K562 (cell line): Measurements from ENCODE around the gene ZNF862. TPM values are rescaled to one million over a fixed set of nuclear protein-coding genes. Genes with fewer than 3 reads are reported as not detected.

Experiments
- ATF3 ChIP-seq, 2 experiments: fragments of 450-650 bp in 1 of 2; sonication (generic) in 1 of 2; formaldehyde crosslinking in 1 of 2; IDR thresholded peaks in 1 of 2; conservative IDR thresholded peaks in 1 of 2; 2 replicates each; pipeline versions ENCODE4 v1.6.1 to v1.8.1; 2016 to 2023; ENCODE audit warnings: mild to moderate bottlenecking in 2 of 2, moderate library complexity in 2 of 2, inconsistent platforms in 1 of 2, missing genetic modification reagents in 1 of 2
- CHAMP1 ChIP-seq: fragments of 450-650 bp; IDR thresholded peaks from 2 replicates; pipeline ENCODE4 v1.6.1; 2016; ENCODE audit warnings: mild to moderate bottlenecking
- FOXA3 ChIP-seq, 2 experiments: fragments of 450-650 bp in 1 of 2; sonication (generic) in 1 of 2; formaldehyde crosslinking; IDR thresholded peaks in 1 of 2; conservative IDR thresholded peaks in 1 of 2; 2 replicates each; pipeline versions ENCODE4 v1.4.0 to v1.8.0; 2020 to 2022; ENCODE audit warnings: mild to moderate bottlenecking in 2 of 2, missing genetic modification reagents in 1 of 2
- FUS ChIP-seq: fragments of 200-400 bp; formaldehyde crosslinking; optimal IDR thresholded peaks from 2 replicates; pipeline ENCODE3; 2017; ENCODE audit warnings: low read depth, low read length
- GABPB1 ChIP-seq: sonication (generic); formaldehyde crosslinking; IDR thresholded peaks from 2 replicates; pipeline ENCODE4 v1.8.0; 2022; ENCODE audit warnings: mild to moderate bottlenecking, missing genetic modification reagents
- HLTF ChIP-seq: fragments of 450-650 bp; IDR thresholded peaks from 2 replicates; pipeline ENCODE4 v1.6.1; 2016
- HMG20B ChIP-seq: fragments of 250-450 bp; sonication (Bioruptor Pico); IDR thresholded peaks from 2 replicates; pipeline ENCODE4 v1.5.0; 2021; ENCODE audit warnings: mild to moderate bottlenecking
- MAFF ChIP-seq: IDR thresholded peaks from 2 replicates; pipeline ENCODE4 v1.6.1; 2012; ENCODE audit warnings: low read length, improper control_type of control experiment
- MCM3 ChIP-seq: fragments of 450-650 bp; IDR thresholded peaks from 2 replicates; pipeline ENCODE4 v1.6.1; 2016
- MEIS2 ChIP-seq: fragments of 450-650 bp; IDR thresholded peaks from 2 replicates; pipeline ENCODE4 v1.6.1; 2014; ENCODE audit warnings: mild to moderate bottlenecking; ENCODE audit not compliant: partially characterized antibody
- SRF ChIP-seq, 2 experiments: fragments of 250-450, 450-650 bp in 1 of 2; sonication (Bioruptor Pico) in 1 of 2; sonication (generic) in 1 of 2; formaldehyde crosslinking; IDR thresholded peaks; 2 replicates each; pipeline versions ENCODE4 v1.5.0 to v1.5.1; 2020 to 2022; ENCODE audit warnings: mild to moderate bottlenecking in 1 of 2, missing genetic modification reagents in 1 of 2
- SRSF3 ChIP-seq: fragments of 200-400 bp; formaldehyde crosslinking; IDR thresholded peaks from 2 replicates; pipeline ENCODE4 v1.6.1; 2016; ENCODE audit warnings: mild to moderate bottlenecking, low read length, moderate library complexity; ENCODE audit not compliant: insufficient read depth
- ZNF174 ChIP-seq: fragments of 250-450 bp; sonication (Bioruptor Pico); IDR thresholded peaks from 2 replicates; pipeline ENCODE4 v1.4.0; 2020; ENCODE audit warnings: mild to moderate bottlenecking
- ZNF274 ChIP-seq: IDR thresholded peaks from 2 replicates; pipeline ENCODE4 v1.6.1; 2011; ENCODE audit warnings: low read depth, mild to moderate bottlenecking, low read length, moderate library complexity, borderline replicate concordance
- ZNF316 ChIP-seq: fragments of 450-650 bp; IDR thresholded peaks from 2 replicates; pipeline ENCODE4 v1.6.1; 2016
- ZNF57 ChIP-seq: fragments of 450-650 bp; formaldehyde crosslinking; IDR thresholded peaks from 2 replicates; pipeline ENCODE4 v1.4.0; 2020; ENCODE audit warnings: mild to moderate bottlenecking, moderate library complexity
- ZNF740 ChIP-seq, 3 experiments: fragments of 200-800 bp in 1 of 3; sonication (Bioruptor generic) in 1 of 3; sonication (generic) in 1 of 3; formaldehyde crosslinking in 1 of 3; IDR thresholded peaks; 2 replicates each; pipeline versions ENCODE4 v1.6.1 to v1.8.0; 2016 to 2022; ENCODE audit warnings: mild to moderate bottlenecking in 2 of 3, missing compliant biosample characterization in 2 of 3, missing genetic modification characterization in 2 of 3, missing genetic modification reagents in 1 of 3
- ZNF780A ChIP-seq: fragments of 250-450 bp; sonication (Bioruptor Pico); IDR thresholded peaks from 2 replicates; pipeline ENCODE4 v1.5.0; 2021; ENCODE audit warnings: mild to moderate bottlenecking
- polyA plus RNA-seq, 8 experiments: library from polyadenylated mRNA; depleted of rRNA in 4 of 8; stranded (reverse) in 5 of 8; unstranded in 3 of 8; fragments of >200 nt; fragmentation: Nextera tagmentation in 2 of 8; fragmentation: Illumina TruSeq in 1 of 8; extraction: Ambion mirVana in 2 of 8; extraction: Trizol in 1 of 8; gene quantifications; 2 replicates each; pipeline versions ENCODE4 v1.2.1 to v1.2.3, GENCODE V29; 2011 to 2014; ENCODE audit warnings: inconsistent platforms in 1 of 8, missing spikeins in 1 of 8
- total RNA-seq, 7 experiments: library from RNA; depleted of rRNA in 6 of 7; stranded (reverse); fragments of >200 nt in 6 of 7; fragmentation: Illumina TruSeq in 2 of 7; extraction: Trizol in 2 of 7; gene quantifications; 2 replicates each; pipeline versions ENCODE4 v1.2.1 to v1.2.3, GENCODE V29; 2011 to 2021; ENCODE audit warnings: low replicate concordance in 1 of 7

ZNF862 gene
- total and polyA plus RNA-seq, 9 of the 15 experiments (the other 6 are each of a cell fraction or from before 2014, with no cell fraction given): 1.1 to 3.9 (median 2.6) TPM

- no peak for TF ChIP-seq CHAMP1
- TF ChIP-seq MAFF: no peak
- TF ChIP-seq ATF3 (IDR thresholded peaks at IDR 0.05): no peak
- no peak for TF ChIP-seq ATF3 (CRISPR knock-in tag; conservative IDR thresholded peaks at IDR 0.05)
- TF ChIP-seq ZNF57: no peak
- TF ChIP-seq HMG20B: no peak
- no peak for TF ChIP-seq GABPB1 (CRISPR knock-in tag)
- no peak for TF ChIP-seq MCM3
- no peak for TF ChIP-seq SRF (CRISPR knock-in tag; IDR thresholded peaks at IDR 0.05)
- TF ChIP-seq ZNF780A (CRISPR knock-in tag): no peak
- TF ChIP-seq ZNF316: peak; percentile 33; the same call in 1 of the 2 replicates
- no peak for TF ChIP-seq SRSF3
- peak; percentile 61; the same call in 1 of the 2 replicates for TF ChIP-seq ZNF740 (CRISPR knock-in tag; IDR thresholded peaks at IDR 0.05)
- TF ChIP-seq ZNF740 (tag; IDR thresholded peaks at IDR 0.05): no peak
- TF ChIP-seq FOXA3 (CRISPR knock-in tag; conservative IDR thresholded peaks at IDR 0.05 in 1 of 2, IDR thresholded peaks at IDR 0.05 in 1 of 2): no peak
- TF ChIP-seq ZNF174 (CRISPR knock-in tag): no peak
- TF ChIP-seq MEIS2: peak; percentile 36
- no peak for TF ChIP-seq ZNF274
- TF ChIP-seq HLTF: no peak
- TF ChIP-seq FUS: no peak
These were observed 13.2 kb upstream of the ZNF862 start (continued) for GRCh38 chr7:149824748-149825566.
